ENCODE data around the gene NCCRP1.

GRCh38 chr19:39246951-39247669 is 50.3 kb downstream of the NCCRP1 start:
- no peak for TF ChIP-seq CTCF (IDR thresholded peaks at IDR 0.05)
- no peak for TF ChIP-seq POLR2A (IDR thresholded peaks at IDR 0.05)
- no peak for TF ChIP-seq EP300 (IDR thresholded peaks at IDR 0.05)

Data from suprapubic skin (tissue), 3 donors.